ENCODE results near the gene PPP2R5D.

PPP2R5D gene

GRCh38 chr6:43009124-43009523 lies 24.8 kb downstream of the PPP2R5D start:
- Histone ChIP-seq H3F3A (ENCODE audit: low read depth) (no peaks in the 10 kb centered on the region), H3K36me3 (ENCODE audit: insufficient read depth, low read length) (peaks cover 63% of the 10 kb centered on the region; the same call in 1 of the 2 replicates), H3K9ac (ENCODE audit: low read depth, low read length, poor library complexity, severe bottlenecking) (no peak overlapping the region), H3K9me3 (ENCODE audit: insufficient read depth, low read depth, low read length) (no peaks in the 10 kb centered on the region), H4K20me1 (ENCODE audit: insufficient read depth, low read length, poor library complexity, severe bottlenecking) (no peaks in the 10 kb centered on the region), H3K27me3 (ENCODE audit: insufficient read depth, low read length, poor library complexity, severe bottlenecking) (no peaks in the 10 kb centered on the region), H2AFZ (ENCODE audit: low read length) (no peak overlapping the region), H3K79me2 (ENCODE audit: insufficient read depth, low read length) (peaks cover 20% of the 10 kb centered on the region), H3K4me1 (ENCODE audit: insufficient read depth, low read length, poor library complexity, severe bottlenecking) (peaks cover 14% of the 10 kb centered on the region), H3K4me3 (ENCODE audit: low read length, poor library complexity, severe bottlenecking) (no peak overlapping the region), H3K9me2 (replicated peaks; ENCODE audit: low read depth, low read length) (no peaks in the 10 kb centered on the region), H3K4me2 (ENCODE audit: low read depth, low read length, poor library complexity, severe bottlenecking) (no peak overlapping the region)
- no peak for TF ChIP-seq EZH2phosphoT487 (IDR thresholded peaks at IDR 0.05; ENCODE audit: borderline replicate concordance)
- TF ChIP-seq CTCF (conservative IDR thresholded peaks at IDR 0.05; ENCODE audit: low read length): peak; percentile 67

DNA sequence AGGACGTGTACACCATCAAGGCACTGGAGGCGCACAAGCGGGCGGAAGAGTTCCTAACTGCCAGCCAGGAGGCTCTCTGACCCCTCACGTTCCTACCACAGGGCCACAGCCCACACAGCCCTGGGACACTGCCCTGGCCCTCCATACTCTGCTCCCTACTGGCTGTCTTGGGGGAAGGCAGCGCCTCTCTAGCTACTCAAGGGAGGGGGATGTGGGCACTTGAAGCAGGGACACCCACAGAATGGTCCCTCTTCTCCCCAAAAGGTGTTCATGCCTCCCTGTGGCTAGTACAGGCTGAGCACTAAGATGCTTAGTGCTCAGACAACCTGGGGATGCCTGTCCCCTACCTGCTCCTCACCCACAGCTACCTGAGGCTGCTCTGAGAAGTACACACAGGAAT lies 26.8 kb downstream of the PPP2R5D start:
- TF ChIP-seq CTCF (conservative IDR thresholded peaks at IDR 0.05; ENCODE audit: low read length) (no peak; the same call in 1 of the 2 replicates), EZH2phosphoT487 (IDR thresholded peaks at IDR 0.05; ENCODE audit: borderline replicate concordance) (no peak)
- peaks cover 28% of the 10 kb centered on the region for H3K4me1 ChIP-seq (ENCODE audit: insufficient read depth, low read length, poor library complexity, severe bottlenecking)
- H3K36me3 ChIP-seq (ENCODE audit: insufficient read depth, low read length): peaks cover 59% of the 10 kb centered on the region; the same call in 1 of the 2 replicates
- H3K79me2 ChIP-seq (ENCODE audit: insufficient read depth, low read length): peaks cover 39% of the 10 kb centered on the region
- peak overlapping the region; percentile 91 for H3K9ac ChIP-seq (ENCODE audit: low read depth, low read length, poor library complexity, severe bottlenecking)
- no peaks in the 10 kb centered on the region for H3K9me2 ChIP-seq (replicated peaks; ENCODE audit: low read depth, low read length)
- no peaks in the 10 kb centered on the region for H3F3A ChIP-seq (ENCODE audit: low read depth)
- H3K4me2 ChIP-seq (ENCODE audit: low read depth, low read length, poor library complexity, severe bottlenecking): peak overlapping the region; percentile 97
- H3K4me3 ChIP-seq (ENCODE audit: low read length, poor library complexity, severe bottlenecking): no peak overlapping the region
- no peaks in the 10 kb centered on the region for H3K27me3 ChIP-seq (ENCODE audit: insufficient read depth, low read length, poor library complexity, severe bottlenecking)
- no peaks in the 10 kb centered on the region for H4K20me1 ChIP-seq (ENCODE audit: insufficient read depth, low read length, poor library complexity, severe bottlenecking)
- H3K9me3 ChIP-seq (ENCODE audit: insufficient read depth, low read depth, low read length): no peaks in the 10 kb centered on the region
- no peak overlapping the region for H2AFZ ChIP-seq (ENCODE audit: low read length)

- no peaks in the 10 kb centered on the region for H4K20me1 ChIP-seq (ENCODE audit: insufficient read depth, low read length, poor library complexity, severe bottlenecking)
- H3K9me3 ChIP-seq (ENCODE audit: insufficient read depth, low read depth, low read length): no peaks in the 10 kb centered on the region
- H3K27me3 ChIP-seq (ENCODE audit: insufficient read depth, low read length, poor library complexity, severe bottlenecking): no peaks in the 10 kb centered on the region
- H3K36me3 ChIP-seq (ENCODE audit: insufficient read depth, low read length): peaks cover 49% of the 10 kb centered on the region; the same call in 1 of the 2 replicates
- H3K4me2 ChIP-seq (ENCODE audit: low read depth, low read length, poor library complexity, severe bottlenecking): peak overlapping the region; percentile 97
- peaks cover 36% of the 10 kb centered on the region for H3K4me1 ChIP-seq (ENCODE audit: insufficient read depth, low read length, poor library complexity, severe bottlenecking)
- H2AFZ ChIP-seq (ENCODE audit: low read length): no peak overlapping the region
- peak overlapping the region; percentile 82 for H3K4me3 ChIP-seq (ENCODE audit: low read length, poor library complexity, severe bottlenecking)
- H3K79me2 ChIP-seq (ENCODE audit: insufficient read depth, low read length): peaks cover 51% of the 10 kb centered on the region
- H3K9me2 ChIP-seq (replicated peaks; ENCODE audit: low read depth, low read length): no peaks in the 10 kb centered on the region
- TF ChIP-seq EZH2phosphoT487 (IDR thresholded peaks at IDR 0.05; ENCODE audit: borderline replicate concordance): no peak
- no peak for TF ChIP-seq CTCF (conservative IDR thresholded peaks at IDR 0.05; ENCODE audit: low read length)
- peak overlapping the region; percentile 91 for H3K9ac ChIP-seq (ENCODE audit: low read depth, low read length, poor library complexity, severe bottlenecking)
- H3F3A ChIP-seq (ENCODE audit: low read depth): no peaks in the 10 kb centered on the region
Observed at GRCh38 chr6:43012364-43012763, 28.0 kb downstream of the PPP2R5D start.
